HFF-Myc (cell line): ENCODE measurements around the gene MB21D2.

ENCODE experiments used
- DNase-seq: peaks from one replicate; pipeline ENCODE4 v3.0.0-alpha.2; 2011; ENCODE audit warnings: low read depth; ENCODE audit errors: extremely low read depth
- H3K4me3 ChIP-seq: replicated peaks from 2 replicates; pipeline ENCODE4 v1.5.1; 2011; ENCODE audit warnings: low read depth, mild to moderate bottlenecking, control low read depth, low read length
- CTCF ChIP-seq: IDR thresholded peaks from 2 replicates; pipeline ENCODE4 v1.5.1; 2012; ENCODE audit warnings: mild to moderate bottlenecking, low read depth, low read length, control low read depth; ENCODE audit errors: missing control alignments

The MB21D2 gene

GRCh38 chr3:192875971-192876565, 41.6 kb downstream of the MB21D2 start:
- no peak overlapping the region for H3K4me3 ChIP-seq
- DNase-seq: no peak
- TF ChIP-seq CTCF: no peak

- no peak for DNase-seq
- no peak for TF ChIP-seq CTCF
- H3K4me3 ChIP-seq: no peak overlapping the region
Measured at GRCh38 chr3:192870822-192871221, 46.8 kb downstream of the MB21D2 start.

DNA sequence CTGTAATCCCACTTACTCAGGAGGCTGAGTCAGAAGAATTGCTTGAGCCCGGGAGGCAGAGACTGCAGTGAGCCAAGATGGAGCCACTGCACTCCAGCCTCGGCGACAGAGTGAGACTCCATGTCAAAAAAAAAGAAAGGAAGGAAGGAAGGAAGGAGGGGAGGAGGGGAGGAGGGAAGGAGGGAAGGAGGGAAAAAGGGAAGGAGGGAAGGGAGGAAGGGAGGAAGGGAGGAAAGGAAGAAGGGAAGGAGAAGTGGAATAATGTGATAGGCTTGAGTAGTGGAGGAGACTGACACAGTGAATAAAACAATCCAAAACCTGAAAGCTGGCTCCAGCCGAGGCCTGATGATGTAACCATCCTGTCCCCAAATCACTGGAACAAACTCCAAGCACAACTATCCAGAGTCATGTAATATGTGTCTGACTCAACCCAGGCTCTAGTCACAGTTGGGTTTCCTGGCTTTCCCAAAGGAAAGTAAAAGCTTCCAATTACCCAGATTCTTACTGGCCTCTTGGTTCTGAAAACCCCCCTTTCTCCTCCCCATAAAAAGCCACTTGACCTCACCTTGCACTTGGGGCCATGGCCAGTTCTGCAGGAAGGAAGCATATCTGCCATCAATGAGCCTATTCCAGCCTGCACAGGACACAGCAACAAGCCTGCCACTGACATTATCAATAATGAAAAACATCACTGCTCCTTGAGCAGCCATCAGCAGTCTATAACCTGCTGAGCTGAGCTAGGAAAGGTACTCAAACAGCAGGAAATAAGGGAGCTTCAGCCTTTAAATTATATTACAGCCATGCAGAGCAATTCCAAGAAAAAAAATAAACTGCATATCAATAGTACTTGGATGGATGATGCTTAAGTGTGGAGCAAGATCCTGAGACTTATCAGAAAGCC, 48.3 kb downstream of the MB21D2 start:
- no peak for TF ChIP-seq CTCF
- DNase-seq: no peak
- no peak overlapping the region for H3K4me3 ChIP-seq

- no peak overlapping the region for H3K4me3 ChIP-seq
- DNase-seq: no peak
- TF ChIP-seq CTCF: no peak
Measured at GRCh38 chr3:192867645-192868044, 50.0 kb downstream of the MB21D2 start.

DNA sequence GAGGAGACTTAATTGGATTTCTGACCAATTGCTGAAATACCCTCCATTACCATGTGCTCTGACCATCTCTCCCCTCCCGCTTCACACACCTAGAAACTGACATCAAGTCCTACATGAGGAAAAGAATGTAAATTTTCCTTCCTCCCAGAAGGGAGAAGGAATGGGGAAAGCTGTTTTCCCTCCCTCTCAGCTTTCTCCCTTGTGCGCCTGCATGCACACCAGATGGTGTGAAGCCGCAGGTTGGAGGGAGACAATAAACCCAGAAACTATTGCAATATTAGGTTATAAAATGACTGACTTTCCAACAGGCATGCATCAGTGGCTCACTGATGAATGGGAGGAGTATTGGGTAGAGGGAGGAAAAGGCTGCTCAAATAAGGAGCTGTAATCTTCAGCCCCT, 50.9 kb downstream of the MB21D2 start:
- no peak for TF ChIP-seq CTCF
- no peak overlapping the region for H3K4me3 ChIP-seq
- DNase-seq: no peak

GRCh38 chr3:192864941-192865340, 52.7 kb downstream of the MB21D2 start:
- no peak overlapping the region for H3K4me3 ChIP-seq
- DNase-seq: no peak
- no peak for TF ChIP-seq CTCF
